ENCODE results near the gene ARVCF.

ARVCF gene

GRCh38 chr22:20039683-20040325 is 23.2 kb upstream of the ARVCF start:
- DNase-seq (ENCODE audit: low spot score) (no peak), ATAC-seq (ENCODE audit: low read depth) (no peak)
- no peak for TF ChIP-seq CTCF (IDR thresholded peaks at IDR 0.05; ENCODE audit: poor library complexity, severe bottlenecking)
- Histone ChIP-seq H3K27me3 (ENCODE audit: insufficient read depth, poor library complexity, severe bottlenecking) (no peaks in the 10 kb centered on the region), H3K9me3 (ENCODE audit: severe bottlenecking) (no peaks in the 10 kb centered on the region), H3K36me3 (ENCODE audit: low read depth) (0 out of 2 replicates have a peak, but pooled peaks cover 6% of the 10 kb centered on the region), H3K4me1 (ENCODE audit: insufficient read depth, poor library complexity, severe bottlenecking) (no peaks in the 10 kb centered on the region), H3K27ac (ENCODE audit: poor library complexity, severe bottlenecking) (no peak overlapping the region), H3K4me3 (ENCODE audit: severe bottlenecking) (no peak overlapping the region)

- no peak for DNase-seq (ENCODE audit: low spot score)
- TF ChIP-seq CTCF (IDR thresholded peaks at IDR 0.05; ENCODE audit: poor library complexity, severe bottlenecking): no peak
- H3K4me3 ChIP-seq (ENCODE audit: severe bottlenecking): no peak overlapping the region
- no peaks in the 10 kb centered on the region for H3K4me1 ChIP-seq (ENCODE audit: insufficient read depth, poor library complexity, severe bottlenecking)
- ATAC-seq (ENCODE audit: low read depth): no peak
- H3K27me3 ChIP-seq (ENCODE audit: insufficient read depth, poor library complexity, severe bottlenecking): no peaks in the 10 kb centered on the region
- H3K36me3 ChIP-seq (ENCODE audit: low read depth): 0 out of 2 replicates have a peak, but pooled peaks cover 6% of the 10 kb centered on the region
- H3K27ac ChIP-seq (ENCODE audit: poor library complexity, severe bottlenecking): no peak overlapping the region
- no peaks in the 10 kb centered on the region for H3K9me3 ChIP-seq (ENCODE audit: severe bottlenecking)
These were observed 22.0 kb upstream of the ARVCF start for GRCh38 chr22:20038574-20038973.

GRCh38 chr22:20037419-20037818 is 20.8 kb upstream of the ARVCF start:
- no peak overlapping the region for H3K4me3 ChIP-seq (ENCODE audit: severe bottlenecking)
- no peaks in the 10 kb centered on the region for H3K27me3 ChIP-seq (ENCODE audit: insufficient read depth, poor library complexity, severe bottlenecking)
- no peaks in the 10 kb centered on the region for H3K9me3 ChIP-seq (ENCODE audit: severe bottlenecking)
- H3K36me3 ChIP-seq (ENCODE audit: low read depth): 0 out of 2 replicates have a peak, but pooled peaks cover 6% of the 10 kb centered on the region
- H3K4me1 ChIP-seq (ENCODE audit: insufficient read depth, poor library complexity, severe bottlenecking): peaks cover under 1% of the 10 kb centered on the region
- no peak for ATAC-seq (ENCODE audit: low read depth)
- TF ChIP-seq CTCF (IDR thresholded peaks at IDR 0.05; ENCODE audit: poor library complexity, severe bottlenecking): no peak
- DNase-seq (ENCODE audit: low spot score): no peak
- no peak overlapping the region for H3K27ac ChIP-seq (ENCODE audit: poor library complexity, severe bottlenecking)

- Histone ChIP-seq H3K36me3 (ENCODE audit: low read depth) (0 out of 2 replicates have a peak, but pooled peaks cover 6% of the 10 kb centered on the region), H3K27ac (ENCODE audit: poor library complexity, severe bottlenecking) (no peak overlapping the region), H3K4me1 (ENCODE audit: insufficient read depth, poor library complexity, severe bottlenecking) (peaks cover 7% of the 10 kb centered on the region), H3K27me3 (ENCODE audit: insufficient read depth, poor library complexity, severe bottlenecking) (no peaks in the 10 kb centered on the region), H3K9me3 (ENCODE audit: severe bottlenecking) (no peaks in the 10 kb centered on the region), H3K4me3 (ENCODE audit: severe bottlenecking) (no peak overlapping the region)
- TF ChIP-seq CTCF (IDR thresholded peaks at IDR 0.05; ENCODE audit: poor library complexity, severe bottlenecking): no peak
- DNase-seq (ENCODE audit: low spot score) (peak; percentile 57), ATAC-seq (ENCODE audit: low read depth) (no peak)
These were observed 20.1 kb upstream of the ARVCF start for GRCh38 chr22:20036535-20037392.

All from RWPE2 (cell line).